Hepatocyte (in vitro differentiated cells): ENCODE data around the gene GLI3. TPM values are rescaled to one million over a fixed set of nuclear protein-coding genes. Genes with fewer than 3 reads are reported as not detected.

Source experiments
- DNase-seq: peaks from one replicate; pipeline ENCODE4 v3.0.0-alpha.2; 2016; ENCODE audit warnings: low spot score
- H2AFZ ChIP-seq: fragments of 200-600 bp; sonication (generic); 2 replicates; pipeline ENCODE4 v1.6.0; 2016; ENCODE audit warnings: antibody characterized with exemption, mild to moderate bottlenecking
- H3K27ac ChIP-seq: fragments of 200-600 bp; sonication (generic); 2 replicates; pipeline ENCODE4 v1.5.1; 2016; ENCODE audit warnings: mild to moderate bottlenecking
- H3K27me3 ChIP-seq: fragments of 200-600 bp; sonication (generic); 2 replicates; pipeline ENCODE4 v1.6.1; 2016
- H3K36me3 ChIP-seq: fragments of 200-600 bp; sonication (generic); replicated peaks from 2 replicates; pipeline ENCODE4 v1.5.1; 2016; ENCODE audit warnings: low read depth; ENCODE audit not compliant: insufficient read depth
- H3K4me1 ChIP-seq: fragments of 200-600 bp; sonication (generic); 2 replicates; pipeline ENCODE4 v1.5.1; 2016; ENCODE audit warnings: mild to moderate bottlenecking, moderate library complexity; ENCODE audit not compliant: insufficient read depth
- H3K4me2 ChIP-seq: fragments of 200-600 bp; sonication (generic); 2 replicates; pipeline ENCODE4 v1.6.0; 2016
- H3K4me3 ChIP-seq: fragments of 200-600 bp; sonication (generic); 2 replicates; pipeline ENCODE4 v1.5.1; 2016; ENCODE audit warnings: mild to moderate bottlenecking
- H3K79me2 ChIP-seq: fragments of 200-600 bp; sonication (generic); 2 replicates; pipeline ENCODE4 v1.6.0; 2017; ENCODE audit warnings: mild to moderate bottlenecking
- H3K9me2 ChIP-seq: fragments of 200-600 bp; sonication (generic); replicated peaks from 2 replicates; pipeline ENCODE4 v1.6.0; 2017; ENCODE audit warnings: mild to moderate bottlenecking; ENCODE audit not compliant: insufficient read depth
- H3K9me3 ChIP-seq: fragments of 200-600 bp; sonication (generic); 2 replicates; pipeline ENCODE4 v1.5.1; 2016; ENCODE audit warnings: low read depth, mild to moderate bottlenecking
- H4K20me1 ChIP-seq: fragments of 200-600 bp; sonication (generic); 2 replicates; pipeline ENCODE4 v1.6.0; 2016; ENCODE audit warnings: mild to moderate bottlenecking; ENCODE audit not compliant: insufficient read depth, poor library complexity, severe bottlenecking
- EZH2 ChIP-seq: fragments of 200-600 bp; sonication (generic); IDR thresholded peaks from 2 replicates; pipeline ENCODE4 v1.6.1; 2016; ENCODE audit warnings: antibody characterized with exemption, mild to moderate bottlenecking, borderline replicate concordance
- EZH2phosphoT487 ChIP-seq: fragments of 200-600 bp; sonication (generic); IDR thresholded peaks from one replicate; pipeline ENCODE4 v1.6.1; 2018; ENCODE audit warnings: antibody characterized with exemption, mild to moderate bottlenecking, low read depth, moderate library complexity; ENCODE audit not compliant: unreplicated experiment, severe bottlenecking
- WGBS: methylation state at CpG from one replicate; pipeline ENCODE4 v1.1.6; 2016; ENCODE audit warnings: low lambda C conversion rate; ENCODE audit errors: missing lambda C conversion rate; 5-methylcytosine and 5-hydroxymethylcytosine counted together
- polyA plus RNA-seq: library from polyadenylated mRNA; unstranded; fragments of >200 nt; fragmentation: Nextera tagmentation; extraction: Ambion mirVana; gene quantifications from 2 replicates; pipeline ENCODE4 v1.2.1, GENCODE V29; 2016
- total RNA-seq: library from RNA; depleted of rRNA; stranded (reverse); fragments of >200 nt; gene quantifications from 2 replicates; pipeline ENCODE4 v1.2.3, GENCODE V29; 2014
- TF ChIP-seq, protein P1 (sequence below): fragments of 200-600 bp; sonication (generic); IDR thresholded peaks from 2 replicates; pipeline ENCODE4 v1.5.1; 2016; ENCODE audit warnings: antibody characterized with exemption, mild to moderate bottlenecking; ENCODE audit not compliant: poor library complexity

GLI3 gene
- total and polyA plus RNA-seq, 2 experiments from 2014 or later: 5.5 to 20.0 TPM

- 93% methylated on average over 4 of the region's 4 CpGs for WGBS
- Histone ChIP-seq H3K79me2 (no peaks in the 10 kb centered on the region), H2AFZ (no peak overlapping the region), H3K27me3 (no peaks in the 10 kb centered on the region), H3K4me3 (no peak overlapping the region), H3K27ac (no peak overlapping the region), H3K4me2 (no peak overlapping the region), H4K20me1 (no peaks in the 10 kb centered on the region), H3K9me2 (no peaks in the 10 kb centered on the region), H3K36me3 (no peaks in the 10 kb centered on the region), H3K4me1 (no peaks in the 10 kb centered on the region), H3K9me3 (no peaks in the 10 kb centered on the region)
- TF ChIP-seq, protein P1, sequence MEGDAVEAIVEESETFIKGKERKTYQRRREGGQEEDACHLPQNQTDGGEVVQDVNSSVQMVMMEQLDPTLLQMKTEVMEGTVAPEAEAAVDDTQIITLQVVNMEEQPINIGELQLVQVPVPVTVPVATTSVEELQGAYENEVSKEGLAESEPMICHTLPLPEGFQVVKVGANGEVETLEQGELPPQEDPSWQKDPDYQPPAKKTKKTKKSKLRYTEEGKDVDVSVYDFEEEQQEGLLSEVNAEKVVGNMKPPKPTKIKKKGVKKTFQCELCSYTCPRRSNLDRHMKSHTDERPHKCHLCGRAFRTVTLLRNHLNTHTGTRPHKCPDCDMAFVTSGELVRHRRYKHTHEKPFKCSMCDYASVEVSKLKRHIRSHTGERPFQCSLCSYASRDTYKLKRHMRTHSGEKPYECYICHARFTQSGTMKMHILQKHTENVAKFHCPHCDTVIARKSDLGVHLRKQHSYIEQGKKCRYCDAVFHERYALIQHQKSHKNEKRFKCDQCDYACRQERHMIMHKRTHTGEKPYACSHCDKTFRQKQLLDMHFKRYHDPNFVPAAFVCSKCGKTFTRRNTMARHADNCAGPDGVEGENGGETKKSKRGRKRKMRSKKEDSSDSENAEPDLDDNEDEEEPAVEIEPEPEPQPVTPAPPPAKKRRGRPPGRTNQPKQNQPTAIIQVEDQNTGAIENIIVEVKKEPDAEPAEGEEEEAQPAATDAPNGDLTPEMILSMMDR: no peak
- TF ChIP-seq EZH2phosphoT487: no peak
- TF ChIP-seq EZH2: no peak
- no peak for DNase-seq
Observed at GRCh38 chr7:41930538-41931262, 306.3 kb downstream of the GLI3 start.

- no peaks in the 10 kb centered on the region for H3K27me3 ChIP-seq
- H3K27ac ChIP-seq: no peak overlapping the region
- no peak for TF ChIP-seq EZH2phosphoT487
- TF ChIP-seq EZH2: no peak
- TF ChIP-seq, protein P1: no peak
Observed at GRCh38 chr7:41928781-41929180, 308.2 kb downstream of the GLI3 start.

DNA sequence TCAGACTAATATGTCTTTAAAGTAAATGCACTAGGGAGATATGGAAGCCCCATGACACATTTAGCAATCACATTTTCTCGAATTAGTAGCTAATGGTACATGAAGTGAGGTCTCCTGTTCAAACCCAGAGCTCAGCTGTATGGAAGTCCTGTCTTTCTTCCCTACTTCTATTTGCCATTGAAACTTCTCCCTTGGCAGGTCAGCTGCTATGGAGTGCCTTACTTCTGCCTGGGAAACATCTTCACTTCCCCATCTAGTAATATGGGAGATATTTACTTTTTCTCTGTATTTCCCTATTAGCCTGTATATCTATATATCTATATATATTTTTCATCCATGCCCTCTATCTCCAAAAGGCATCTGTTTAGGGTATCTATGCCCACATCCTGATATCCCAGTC is 308.8 kb downstream of the GLI3 start:
- H3K4me3 ChIP-seq: no peak overlapping the region
- 87% methylated on average over 1 of the region's 1 CpG for WGBS
- no peak overlapping the region for H3K27ac ChIP-seq
- H4K20me1 ChIP-seq: no peaks in the 10 kb centered on the region
- no peaks in the 10 kb centered on the region for H3K27me3 ChIP-seq
- no peaks in the 10 kb centered on the region for H3K4me1 ChIP-seq
- TF ChIP-seq, protein P1: no peak
- no peak for TF ChIP-seq EZH2
- no peaks in the 10 kb centered on the region for H3K9me3 ChIP-seq
- no peak overlapping the region for H2AFZ ChIP-seq
- no peak for DNase-seq
- H3K9me2 ChIP-seq: no peaks in the 10 kb centered on the region
- H3K79me2 ChIP-seq: no peaks in the 10 kb centered on the region
- no peak overlapping the region for H3K4me2 ChIP-seq
- no peaks in the 10 kb centered on the region for H3K36me3 ChIP-seq

More at GRCh38 chr7:41928781-41929180, 308.2 kb downstream of the GLI3 start:
- H2AFZ ChIP-seq: no peak overlapping the region
- H3K4me1 ChIP-seq: no peaks in the 10 kb centered on the region
- no peak for DNase-seq
- no peak overlapping the region for H3K4me2 ChIP-seq
- H3K9me2 ChIP-seq: no peaks in the 10 kb centered on the region
- H3K9me3 ChIP-seq: no peaks in the 10 kb centered on the region
- no peak overlapping the region for H3K4me3 ChIP-seq
- WGBS: 67% methylated on average over 1 of the region's 1 CpG
- no peaks in the 10 kb centered on the region for H4K20me1 ChIP-seq
- H3K79me2 ChIP-seq: no peaks in the 10 kb centered on the region
- H3K36me3 ChIP-seq: no peaks in the 10 kb centered on the region
